Subcutaneous abdominal adipose tissue (tissue), 5 donors: ENCODE data around the gene APOL4.
"Not testable (repeated sequence)": the region's sequence is repeated elsewhere in the genome, so short reads cannot be mapped to it uniquely, and the experiment has no call there.

Source experiments
- H3K27ac ChIP-seq: one replicate; pipeline ENCODE4 v1.7.0; 2013; ENCODE audit warnings: low read depth, mild to moderate bottlenecking, inconsistent platforms, low read length, moderate library complexity
- H3K27me3 ChIP-seq, 5 donors: one replicate each; pipeline ENCODE4 v1.7.0; 2013; ENCODE audit warnings: low read length in 5 of 5, inconsistent platforms in 1 of 5; ENCODE audit not compliant: control insufficient read depth in 5 of 5, insufficient read depth in 4 of 5
- H3K36me3 ChIP-seq, 5 donors: one replicate each; pipeline ENCODE4 v1.7.0; 2013; ENCODE audit warnings: low read length in 5 of 5; ENCODE audit not compliant: control insufficient read depth in 5 of 5, insufficient read depth in 5 of 5
- H3K4me1 ChIP-seq, 5 donors: one replicate each; pipeline ENCODE4 v1.7.0; 2013; ENCODE audit warnings: low read length in 5 of 5, mild to moderate bottlenecking in 3 of 5, moderate library complexity in 1 of 5; ENCODE audit not compliant: control insufficient read depth in 5 of 5, insufficient read depth in 5 of 5
- H3K4me3 ChIP-seq, 5 donors: one replicate each; pipeline ENCODE4 v1.7.0; 2013; ENCODE audit warnings: low read length in 5 of 5, low read depth in 1 of 5
- H3K9ac ChIP-seq, 5 donors: one replicate each; pipeline ENCODE4 v1.7.0; 2013; ENCODE audit warnings: low read length in 5 of 5, mild to moderate bottlenecking in 4 of 5, moderate library complexity in 3 of 5
- H3K9me3 ChIP-seq, 5 donors: one replicate each; pipeline ENCODE4 v1.7.0; 2013; ENCODE audit warnings: low read length in 5 of 5; ENCODE audit not compliant: control insufficient read depth in 5 of 5
- donor health status: healthy.
- donor health status: healthy.
- donor health status: healthy.
- donor health status: healthy.
- donor health status: healthy.

The APOL4 gene

DNA sequence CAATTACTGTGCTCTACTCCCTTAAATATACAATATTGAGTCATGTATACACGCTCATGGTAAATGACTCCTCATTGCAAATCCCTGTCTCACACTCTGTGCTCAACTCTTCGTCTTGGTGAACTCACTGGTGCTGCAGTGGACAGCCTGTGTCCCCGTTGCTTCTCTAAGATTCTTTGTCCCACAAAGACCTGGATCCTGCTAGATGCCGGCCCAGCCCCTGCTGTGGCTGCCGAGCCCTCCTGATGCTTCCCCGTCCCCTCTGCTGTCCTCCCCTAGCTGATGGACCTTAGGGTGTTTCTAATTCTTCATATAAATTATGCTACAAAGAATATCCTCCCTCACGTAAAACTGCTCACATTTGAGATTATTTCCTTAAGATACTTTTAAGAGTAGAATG, 32.2 kb upstream of the APOL4 start:
- H3K27ac ChIP-seq: no peak overlapping the region
- peaks cover 2 to 43% (median 40%) of the 10 kb centered on the region in 5 donors for H3K4me1 ChIP-seq
- H3K9me3 ChIP-seq: peaks cover 0 to 3% (median 0%) of the 10 kb centered on the region in 5 donors
- H3K9ac ChIP-seq: no peak overlapping the region
- H3K4me3 ChIP-seq: no peak overlapping the region
- no peaks in the 10 kb centered on the region for H3K27me3 ChIP-seq
- peaks cover 11 to 65% (median 49%) of the 10 kb centered on the region in 5 donors for H3K36me3 ChIP-seq

GRCh38 chr22:36232715-36233401, 31.2 kb upstream of the APOL4 start:
- peaks cover 14 to 73% (median 54%) of the 10 kb centered on the region in 5 donors for H3K36me3 ChIP-seq
- peaks cover 2 to 34% (median 31%) of the 10 kb centered on the region in 5 donors for H3K4me1 ChIP-seq
- H3K27me3 ChIP-seq: no peaks in the 10 kb centered on the region
- no peak overlapping the region for H3K4me3 ChIP-seq
- H3K27ac ChIP-seq: no peak overlapping the region
- H3K9me3 ChIP-seq: peaks cover 0 to 3% (median 0%) of the 10 kb centered on the region in 5 donors
- no peak overlapping the region for H3K9ac ChIP-seq

DNA sequence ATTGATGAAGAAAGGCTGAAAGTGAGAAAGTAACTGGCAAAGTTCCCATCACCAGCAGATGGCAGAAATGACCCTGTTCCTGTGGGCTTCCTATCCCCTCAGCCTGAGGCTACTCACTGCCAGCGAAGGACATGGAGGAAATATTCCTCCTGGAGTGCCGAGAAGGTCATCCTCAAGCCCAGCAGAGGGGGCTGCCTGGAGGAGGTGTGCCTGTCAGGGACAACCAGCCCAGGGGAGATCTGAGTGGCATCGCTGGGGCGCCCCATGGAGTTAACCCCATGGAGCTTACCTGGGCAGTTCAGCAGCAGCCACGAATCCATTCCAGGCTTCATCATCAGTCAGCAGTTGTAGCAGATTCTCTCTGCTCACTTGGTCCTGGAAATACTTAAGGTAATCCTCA, 29.4 kb upstream of the APOL4 start:
- not testable (repeated sequence) for H3K27me3 ChIP-seq, H3K9ac ChIP-seq, H3K4me3 ChIP-seq, H3K9me3 ChIP-seq, H3K27ac ChIP-seq
- H3K4me1 ChIP-seq: peaks cover 0 to 16% (median 15%) of the 10 kb centered on the region in 5 donors
- peaks cover 11 to 82% (median 57%) of the 10 kb centered on the region in 5 donors for H3K36me3 ChIP-seq

GRCh38 chr22:36229649-36230048, 28.0 kb upstream of the APOL4 start:
- not testable (repeated sequence) for H3K9me3 ChIP-seq, H3K4me1 ChIP-seq, H3K27ac ChIP-seq, H3K27me3 ChIP-seq, H3K9ac ChIP-seq, H3K4me3 ChIP-seq
- H3K36me3 ChIP-seq: peaks cover 7 to 82% (median 60%) of the 10 kb centered on the region in 5 donors

DNA sequence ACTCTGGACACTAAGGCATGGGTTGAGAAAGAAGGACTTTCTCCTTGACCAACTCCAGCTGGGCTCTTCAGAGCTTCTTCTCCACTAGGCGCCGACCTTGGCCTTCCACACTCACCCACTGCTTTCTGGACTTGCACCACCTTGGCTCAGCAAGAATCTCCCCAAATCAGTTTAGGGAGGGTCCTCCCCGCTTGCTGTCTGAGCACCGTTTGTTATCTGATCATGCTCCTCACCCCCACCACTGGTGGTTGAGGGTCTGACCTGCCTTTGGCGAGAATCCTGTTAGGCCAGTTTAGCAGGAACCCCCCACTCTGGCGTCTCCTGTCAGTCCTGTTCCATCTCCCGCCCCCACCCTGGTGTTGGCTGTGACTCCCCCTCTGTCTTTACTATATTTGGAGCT, 27.3 kb upstream of the APOL4 start:
- Histone ChIP-seq H3K9me3 (no peaks in the 10 kb centered on the region), H3K4me1 (no peaks in the 10 kb centered on the region), H3K36me3 (peaks cover 7 to 78% (median 60%) of the 10 kb centered on the region in 5 donors), H3K27me3 (no peaks in the 10 kb centered on the region), H3K9ac (no peak overlapping the region), H3K27ac (no peak overlapping the region), H3K4me3 (no peak overlapping the region)

DNA sequence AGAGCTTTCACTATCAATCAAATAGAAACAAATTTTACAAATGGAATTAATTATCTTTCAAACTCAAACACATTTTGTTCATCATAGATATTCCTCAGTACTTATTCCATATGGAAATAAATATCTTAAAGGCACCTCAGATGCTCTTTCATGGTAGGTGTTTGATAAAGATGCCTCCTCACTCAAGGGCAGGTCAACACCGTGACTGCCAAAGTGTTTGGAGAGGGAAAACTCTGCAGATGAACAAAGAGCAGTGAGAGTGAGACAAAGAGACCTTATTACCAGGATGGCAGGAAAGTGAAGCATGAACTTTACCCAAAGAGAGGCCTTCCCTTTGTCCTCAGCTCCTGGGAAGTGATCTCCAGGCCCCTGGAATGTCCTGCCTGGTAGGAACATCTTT, 26.8 kb upstream of the APOL4 start:
- H3K9me3 ChIP-seq, H3K9ac ChIP-seq, H3K27me3 ChIP-seq, H3K4me1 ChIP-seq, H3K4me3 ChIP-seq, H3K27ac ChIP-seq: not testable (repeated sequence)
- H3K36me3 ChIP-seq: peaks cover 7 to 73% (median 56%) of the 10 kb centered on the region in 5 donors

- Histone ChIP-seq H3K4me3 (no peak overlapping the region), H3K27ac (no peak overlapping the region), H3K9ac (no peak overlapping the region), H3K27me3 (no peaks in the 10 kb centered on the region), H3K9me3 (no peaks in the 10 kb centered on the region), H3K36me3 (peaks cover 7 to 67% (median 50%) of the 10 kb centered on the region in 5 donors), H3K4me1 (peaks cover 0 to 4% (median 0%) of the 10 kb centered on the region in 5 donors)
These were observed 26.2 kb upstream of the APOL4 start for GRCh38 chr22:36227806-36228205.

- Histone ChIP-seq H3K9ac (no peak overlapping the region), H3K4me1 (peaks cover 0 to 4% (median 0%) of the 10 kb centered on the region in 5 donors), H3K4me3 (no peak overlapping the region), H3K9me3 (no peaks in the 10 kb centered on the region), H3K27me3 (no peaks in the 10 kb centered on the region), H3K27ac (no peak overlapping the region), H3K36me3 (peaks cover 7 to 63% (median 46%) of the 10 kb centered on the region in 5 donors)
These were observed 25.8 kb upstream of the APOL4 start for GRCh38 chr22:36227396-36227795.

DNA sequence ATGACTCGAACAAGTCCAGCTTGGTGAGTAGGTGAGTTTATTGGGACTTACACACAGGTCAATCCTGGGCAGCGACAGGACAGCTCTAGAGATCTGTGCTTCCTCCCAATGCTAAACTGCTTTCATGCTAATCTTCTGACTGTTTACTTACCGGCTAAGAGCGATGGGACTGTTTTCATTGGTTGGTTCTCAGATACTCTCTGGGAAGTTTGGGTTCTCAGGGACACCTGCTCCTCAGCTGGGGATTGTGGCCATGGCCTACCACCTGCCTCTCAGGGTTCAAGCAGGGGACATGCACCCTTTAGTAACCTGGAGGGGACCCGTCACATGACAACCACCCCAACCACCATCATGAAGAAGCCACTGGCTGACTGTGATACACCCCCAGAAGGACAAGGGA, 24.6 kb upstream of the APOL4 start:
- Histone ChIP-seq H3K9ac (no peak overlapping the region), H3K4me3 (no peak overlapping the region), H3K9me3 (no peaks in the 10 kb centered on the region), H3K36me3 (peaks cover 3 to 51% (median 35%) of the 10 kb centered on the region in 5 donors), H3K27ac (no peak overlapping the region), H3K27me3 (no peaks in the 10 kb centered on the region), H3K4me1 (peaks cover 0 to 4% (median 0%) of the 10 kb centered on the region in 5 donors)

GRCh38 chr22:36225333-36225922, 23.8 kb upstream of the APOL4 start:
- no peak overlapping the region for H3K4me3 ChIP-seq
- no peak overlapping the region for H3K27ac ChIP-seq
- peaks cover 0 to 6% (median 2%) of the 10 kb centered on the region in 5 donors for H3K4me1 ChIP-seq
- no peaks in the 10 kb centered on the region for H3K9me3 ChIP-seq
- no peak overlapping the region for H3K9ac ChIP-seq
- peaks cover 3 to 43% (median 28%) of the 10 kb centered on the region in 5 donors for H3K36me3 ChIP-seq
- no peaks in the 10 kb centered on the region for H3K27me3 ChIP-seq
